ENCODE data around the gene SPDYE4.

The SPDYE4 gene

DNA sequence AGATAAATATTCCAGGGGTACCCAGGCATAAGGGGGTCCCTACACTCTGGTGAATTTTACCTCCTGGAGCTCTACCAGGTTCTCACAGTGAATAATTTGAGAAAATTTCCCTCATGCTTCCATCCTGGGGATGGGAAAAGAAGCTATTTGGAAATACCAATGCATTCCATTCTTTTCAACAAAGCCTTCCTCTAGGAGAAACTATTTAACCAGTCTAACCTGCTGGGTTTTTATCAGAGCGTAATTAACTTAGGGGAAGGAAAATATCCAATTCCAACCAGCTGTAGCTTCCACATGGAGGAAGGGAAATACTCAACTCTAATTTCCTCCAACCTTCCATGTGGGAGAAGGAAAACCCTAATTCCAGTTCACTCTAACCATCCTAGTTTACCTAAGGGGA, 23.8 kb upstream of the SPDYE4 start:
- no peak for DNase-seq

DNA sequence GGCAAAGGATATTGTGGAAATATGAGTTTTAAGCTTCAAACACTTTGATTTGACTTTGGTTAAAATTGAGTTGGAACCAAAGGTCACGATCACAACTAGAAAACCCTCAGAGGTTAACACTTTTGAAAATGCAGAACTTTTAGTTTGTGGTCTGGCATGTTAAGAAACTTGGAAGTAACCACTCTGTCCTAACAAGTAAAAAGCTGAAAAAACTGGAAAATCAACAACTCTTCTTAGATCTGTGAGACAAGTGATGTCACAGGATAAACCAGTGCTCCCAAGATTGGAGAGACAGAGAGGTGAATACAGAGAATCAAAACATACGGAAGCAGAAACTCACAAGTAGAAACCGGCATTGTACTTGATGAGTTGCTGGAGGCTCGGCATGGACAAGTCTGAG, 23.4 kb upstream of the SPDYE4 start:
- DNase-seq, result no peak

DNA sequence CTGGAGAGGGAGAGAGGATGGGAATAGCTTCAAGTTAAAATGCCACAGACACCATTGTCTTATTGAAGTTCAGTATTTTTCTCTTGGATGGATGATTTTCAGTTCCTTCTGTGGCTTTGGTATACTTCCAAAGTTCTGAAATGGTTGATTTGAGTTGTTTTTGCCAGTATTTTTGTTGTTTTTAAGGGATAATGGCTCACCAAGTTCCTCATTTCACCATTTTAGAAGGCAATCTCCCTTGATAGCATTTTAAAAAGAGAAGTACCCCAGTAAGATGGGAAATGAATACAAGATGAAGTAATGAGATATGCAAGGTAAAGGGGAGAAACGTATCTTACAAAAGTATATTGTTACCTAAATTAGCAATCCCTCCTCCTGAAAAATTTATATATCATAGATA, 18.5 kb upstream of the SPDYE4 start:
- DNase-seq, result no peak

DNA sequence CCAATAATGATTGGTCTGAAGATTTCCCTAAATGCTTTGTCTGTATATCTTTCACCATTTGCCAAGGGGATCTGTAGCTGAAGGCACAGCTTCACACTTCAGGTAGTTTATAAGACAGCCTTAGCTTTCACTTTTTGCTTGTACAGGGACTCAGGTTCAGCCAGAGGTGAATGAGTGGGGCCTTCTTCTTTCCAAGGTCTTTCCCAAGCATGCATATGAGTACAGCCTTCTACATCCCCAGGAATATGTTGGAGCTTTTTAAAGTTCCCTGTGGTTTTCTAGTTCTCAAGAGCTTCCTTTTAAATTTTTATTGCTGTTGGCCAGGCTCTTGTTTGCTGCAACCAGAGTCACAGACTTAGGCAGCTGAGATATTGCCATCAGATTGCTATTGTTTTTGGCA, 17.9 kb upstream of the SPDYE4 start:
- DNase-seq, result no peak

DNA sequence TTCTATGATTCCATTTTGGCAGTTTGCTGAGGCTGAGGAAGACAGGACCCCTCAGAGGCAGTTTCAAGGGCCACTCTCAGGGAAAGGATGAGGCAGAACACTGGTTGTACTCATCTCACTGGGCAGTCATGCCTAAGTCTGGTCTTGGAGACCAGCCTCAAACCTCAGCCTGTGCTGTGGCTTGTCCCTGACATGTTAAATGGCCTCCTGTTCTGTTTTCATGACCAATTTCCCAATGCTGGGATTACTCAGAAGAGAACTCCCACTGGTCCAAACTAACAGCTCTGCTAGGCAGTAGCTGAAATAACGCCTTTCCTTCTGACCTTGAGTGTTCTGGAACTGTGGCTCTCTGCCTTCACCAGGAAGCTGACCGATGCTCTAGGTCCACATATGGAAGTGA, 8.4 kb upstream of the SPDYE4 start:
- DNase-seq, result no peak

DNA sequence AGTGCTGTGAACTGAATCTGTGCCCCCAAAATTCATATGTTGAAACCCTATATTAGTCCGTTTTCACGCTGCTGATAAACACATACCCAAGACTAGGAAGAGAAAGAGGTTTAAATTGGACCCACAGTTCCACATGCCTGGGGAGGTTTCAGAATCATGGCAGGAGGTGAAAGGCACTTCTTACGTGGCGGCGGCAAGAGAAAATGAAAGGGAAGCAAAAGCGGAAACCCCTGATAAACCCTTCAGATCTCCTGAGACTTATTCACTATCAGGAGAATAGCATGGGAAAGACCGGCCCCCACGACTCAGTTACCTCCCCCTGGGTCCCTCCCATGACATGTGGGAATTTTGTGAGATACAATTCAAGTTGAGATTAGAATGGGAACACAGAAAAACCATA, 3.7 kb upstream of the SPDYE4 start:
- no peak for DNase-seq

DNA sequence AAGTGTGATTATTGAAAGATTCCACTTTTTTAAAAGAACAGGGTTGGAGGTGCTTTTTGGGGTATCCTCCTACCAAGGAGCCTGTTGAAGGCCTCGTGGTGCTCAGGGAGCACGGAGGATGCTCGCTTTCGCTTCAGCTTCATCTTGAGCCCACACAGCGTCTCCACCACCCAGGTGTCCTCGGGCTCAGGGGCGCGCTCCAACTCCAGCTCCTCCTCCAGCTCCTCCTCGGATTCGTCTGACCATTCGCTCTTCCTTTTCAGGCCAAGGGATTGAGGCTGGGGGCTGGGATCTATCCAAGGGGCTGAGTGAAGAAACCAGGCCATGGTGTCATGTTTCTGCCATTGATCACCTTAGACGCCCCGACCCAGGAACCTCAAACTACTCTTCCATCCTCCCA, 1.2 kb downstream of the SPDYE4 start:
- no peak for DNase-seq

DNA sequence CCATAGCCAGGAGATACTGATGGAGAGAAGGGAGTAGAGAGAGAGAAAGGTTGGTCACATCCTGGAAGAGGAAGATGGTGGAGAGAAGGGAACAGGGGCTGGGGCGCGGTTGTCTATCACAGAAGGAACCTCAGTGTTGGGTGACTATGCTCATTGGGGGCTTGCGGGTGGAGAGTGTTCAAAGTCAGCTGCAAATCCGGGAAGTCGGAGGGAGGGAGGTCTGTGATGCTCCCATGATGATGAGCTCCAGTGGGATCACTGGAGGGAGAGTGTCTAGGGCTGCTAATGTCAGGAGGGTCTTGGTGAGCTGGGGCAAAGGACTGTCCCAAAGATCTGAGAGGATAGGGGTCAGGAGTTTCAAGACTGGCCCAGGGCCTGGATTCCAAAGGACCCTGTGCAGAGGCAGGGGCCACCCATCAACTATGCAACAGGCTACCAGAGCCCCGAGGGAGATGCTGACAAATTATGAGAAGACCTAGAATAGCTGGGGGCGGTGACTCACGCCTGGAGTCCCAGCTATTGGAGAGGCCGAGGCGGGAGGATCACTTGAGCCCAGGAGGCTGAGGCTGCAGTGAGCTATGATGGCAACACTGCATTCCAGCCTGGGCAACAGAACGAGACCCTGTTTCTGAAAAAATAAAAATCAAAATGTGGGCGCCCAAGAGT, 2.6 kb downstream of the SPDYE4 start:
- no peak for DNase-seq

DNA sequence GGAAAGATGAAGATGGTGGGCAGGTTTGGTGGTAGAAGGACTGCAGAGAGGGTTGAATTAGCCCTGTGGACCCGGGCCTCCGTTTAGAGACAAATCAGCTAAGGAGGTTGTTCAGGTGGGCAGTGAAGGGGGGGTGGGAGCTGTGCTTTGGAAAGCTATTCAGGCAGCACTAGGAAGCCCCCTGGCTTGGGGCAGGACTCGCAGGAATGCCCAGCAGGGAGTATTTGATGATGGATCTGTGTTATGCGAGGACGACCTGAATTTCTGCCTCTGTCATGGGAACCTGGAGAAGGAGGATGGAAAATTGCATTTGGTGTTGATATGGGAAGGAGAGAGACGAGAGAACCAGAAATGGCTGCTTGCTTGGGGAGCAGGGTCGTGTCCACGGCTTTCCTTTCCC, 3.5 kb downstream of the SPDYE4 start:
- DNase-seq, result no peak

DNA sequence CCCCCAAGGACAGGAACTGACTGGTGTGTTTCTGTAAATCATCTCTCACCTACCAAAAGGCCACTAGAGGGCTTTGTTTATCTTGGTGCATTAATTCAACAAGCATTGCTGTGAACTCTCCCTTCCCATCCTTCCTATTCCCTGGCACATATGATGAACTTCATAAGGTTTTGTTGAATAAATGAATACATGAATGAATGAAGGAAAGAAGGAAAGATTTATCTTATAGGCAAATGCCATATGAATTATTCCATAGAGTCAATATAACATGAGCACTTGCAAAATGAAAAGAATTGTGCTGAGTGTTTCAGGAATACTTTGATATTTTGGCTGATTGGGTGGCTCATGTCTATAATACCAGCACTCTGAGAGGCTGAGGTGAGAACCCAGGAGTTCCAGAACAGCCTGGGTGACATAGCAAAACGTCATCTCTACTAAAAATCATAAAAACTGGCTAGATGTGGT, 4.3 kb downstream of the SPDYE4 start:
- no peak for DNase-seq

DNA sequence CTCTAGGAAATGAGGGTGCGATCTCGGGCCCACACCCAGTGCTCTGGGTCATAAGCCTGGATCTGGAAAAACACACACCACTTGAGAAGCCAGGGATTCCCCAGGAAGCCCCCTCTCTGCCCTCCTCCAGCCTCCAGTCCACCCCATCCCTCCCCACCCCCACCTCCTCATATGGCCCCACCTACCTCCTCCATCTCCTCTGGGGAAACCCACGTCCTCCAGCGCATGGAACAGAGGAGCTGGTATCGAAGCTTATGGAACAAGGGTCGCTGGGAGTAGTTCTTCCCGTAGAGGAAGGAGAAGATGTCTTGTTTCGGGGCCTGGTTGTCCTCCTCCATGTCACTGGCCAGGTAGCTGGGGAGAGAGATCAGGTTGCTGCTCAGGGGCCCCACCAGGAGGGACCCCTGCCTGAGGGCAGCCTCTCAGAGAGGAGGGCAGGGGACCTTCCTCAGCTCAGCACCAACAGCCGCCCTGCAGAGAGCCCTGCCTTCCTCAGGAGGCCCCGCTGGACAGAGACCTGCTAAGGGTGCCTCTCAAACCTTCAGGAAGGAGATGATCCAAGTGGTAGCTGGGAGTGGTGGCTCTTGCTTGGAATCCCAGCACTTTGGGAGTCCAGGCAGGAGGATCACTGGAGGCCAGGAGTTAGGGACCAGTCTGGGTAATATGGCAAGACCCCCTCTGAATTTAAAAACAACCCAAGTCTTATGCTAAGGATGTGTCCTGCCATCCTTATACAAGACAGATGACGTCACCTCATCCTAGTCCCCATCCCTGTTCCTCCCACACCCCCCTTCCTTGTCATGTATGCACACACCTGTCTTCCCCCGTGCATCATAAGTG, 5.0 kb downstream of the SPDYE4 start:
- no peak for DNase-seq

DNA sequence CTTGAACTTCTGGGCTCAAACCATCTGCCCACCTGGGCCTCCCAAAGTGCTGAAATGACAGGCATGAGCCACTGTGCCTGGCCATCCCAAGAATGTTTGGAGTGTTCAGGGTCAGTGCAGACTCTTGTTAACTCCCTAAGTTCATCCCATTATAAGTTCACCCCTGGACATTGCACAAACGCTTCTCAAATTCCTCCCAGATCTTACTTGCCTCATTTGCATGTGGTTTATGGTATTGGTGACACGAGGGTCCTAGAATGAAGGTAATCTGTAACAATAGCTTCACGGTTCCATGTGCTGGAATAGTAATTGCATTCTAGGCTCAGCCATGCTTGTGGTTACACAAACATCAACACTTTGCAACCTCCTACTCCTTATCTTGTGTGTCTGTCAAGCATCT, 8.7 kb downstream of the SPDYE4 start:
- DNase-seq, result no peak

DNA sequence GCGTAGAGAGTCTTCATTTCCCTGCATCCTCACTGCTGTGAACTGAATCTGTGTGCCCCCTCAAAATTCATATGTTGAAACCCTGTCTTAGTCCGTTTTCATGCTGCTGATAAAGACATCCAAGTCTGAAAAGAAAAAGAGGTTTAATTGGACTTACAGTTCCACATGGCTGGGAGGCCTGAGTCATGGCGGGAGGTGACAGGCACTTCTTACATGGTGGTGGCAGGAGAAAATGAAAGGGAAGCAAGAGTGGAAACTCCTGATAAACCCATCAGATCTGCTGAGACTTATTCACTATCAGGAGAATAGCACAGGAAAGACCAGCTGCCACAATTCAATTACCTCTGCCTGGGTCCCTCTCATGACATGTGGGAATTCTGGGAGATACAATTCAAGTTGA, 10.6 kb downstream of the SPDYE4 start:
- DNase-seq, result no peak

DNA sequence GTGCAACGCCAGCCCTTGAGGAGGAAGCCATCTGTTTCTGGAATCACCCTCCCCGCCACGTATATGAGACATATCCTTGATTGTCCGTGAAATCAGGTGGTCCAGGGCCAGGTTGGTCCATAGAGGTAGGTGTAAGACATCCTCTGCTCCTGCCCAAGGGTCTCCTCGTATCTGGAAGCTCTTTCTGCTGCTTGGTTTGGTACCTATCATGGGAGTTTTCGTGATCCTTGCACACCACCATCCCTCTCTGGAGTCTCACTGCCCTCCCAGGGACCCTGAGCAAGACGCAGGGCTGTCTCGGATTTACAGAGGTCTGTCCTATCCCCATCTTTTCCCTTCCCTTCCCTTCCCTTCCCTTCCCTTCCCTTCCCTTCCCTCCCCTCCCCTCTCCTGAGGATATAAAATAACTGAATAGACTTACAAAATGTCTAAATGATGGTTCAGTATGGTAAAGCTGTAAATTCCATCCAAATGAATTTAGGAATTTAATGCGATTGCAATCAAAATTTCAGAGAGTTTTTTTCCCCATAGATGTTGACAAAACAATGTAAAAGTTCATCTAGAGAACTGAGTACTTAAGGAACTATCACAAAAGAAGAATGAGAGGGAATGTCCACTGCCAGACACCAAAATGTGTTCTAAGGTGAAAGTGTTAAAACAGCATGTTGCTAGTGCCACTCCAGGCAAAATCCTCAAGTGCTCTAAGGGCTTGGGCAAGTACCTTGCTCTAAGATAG, 11.7 kb downstream of the SPDYE4 start:
- no peak for DNase-seq

DNA sequence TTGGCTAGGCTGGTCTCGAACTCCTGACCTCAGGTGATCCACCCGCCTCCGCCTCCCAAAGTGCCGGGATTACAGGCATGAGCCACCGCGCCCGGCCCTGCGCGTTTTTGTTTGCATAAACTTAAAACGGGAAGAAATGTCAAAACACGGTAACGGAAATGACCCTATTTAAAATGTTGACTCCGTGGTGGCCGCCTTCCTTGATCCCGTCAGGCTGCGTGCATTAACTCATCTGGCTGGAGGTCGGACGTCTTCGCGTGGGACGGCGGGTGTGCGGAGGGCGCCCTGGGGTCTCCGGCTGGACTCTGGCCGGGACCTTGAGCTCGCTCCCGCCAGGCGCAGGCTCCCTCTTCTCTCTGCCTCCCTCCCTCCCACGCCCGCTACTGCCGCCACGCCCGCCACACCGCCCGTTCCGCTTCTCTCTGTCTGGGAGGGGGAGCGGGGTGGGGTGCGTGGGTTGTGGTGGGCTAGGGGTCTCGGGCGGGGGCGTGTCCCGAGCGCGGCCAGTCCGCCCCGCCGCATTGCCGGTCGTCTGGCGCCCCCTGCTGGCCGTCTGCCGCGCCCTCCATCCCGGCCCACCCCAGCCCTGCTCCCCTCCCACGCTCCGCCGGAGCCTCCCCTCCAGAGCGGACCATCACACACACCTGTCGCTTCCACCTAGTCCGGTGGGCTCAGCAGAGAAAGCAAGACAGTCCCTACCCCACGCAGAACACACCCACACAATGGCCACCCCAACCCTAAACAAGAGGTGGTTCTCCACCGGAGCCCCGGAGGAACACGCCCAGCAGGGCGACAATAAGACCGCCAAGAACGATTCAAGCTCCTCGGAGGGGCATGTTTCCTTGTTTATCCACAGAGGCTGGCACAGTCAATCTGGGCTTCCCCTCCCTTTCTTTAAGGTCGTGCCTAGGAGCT, 12.5 kb downstream of the SPDYE4 start:
- DNase-seq, result no peak

DNA sequence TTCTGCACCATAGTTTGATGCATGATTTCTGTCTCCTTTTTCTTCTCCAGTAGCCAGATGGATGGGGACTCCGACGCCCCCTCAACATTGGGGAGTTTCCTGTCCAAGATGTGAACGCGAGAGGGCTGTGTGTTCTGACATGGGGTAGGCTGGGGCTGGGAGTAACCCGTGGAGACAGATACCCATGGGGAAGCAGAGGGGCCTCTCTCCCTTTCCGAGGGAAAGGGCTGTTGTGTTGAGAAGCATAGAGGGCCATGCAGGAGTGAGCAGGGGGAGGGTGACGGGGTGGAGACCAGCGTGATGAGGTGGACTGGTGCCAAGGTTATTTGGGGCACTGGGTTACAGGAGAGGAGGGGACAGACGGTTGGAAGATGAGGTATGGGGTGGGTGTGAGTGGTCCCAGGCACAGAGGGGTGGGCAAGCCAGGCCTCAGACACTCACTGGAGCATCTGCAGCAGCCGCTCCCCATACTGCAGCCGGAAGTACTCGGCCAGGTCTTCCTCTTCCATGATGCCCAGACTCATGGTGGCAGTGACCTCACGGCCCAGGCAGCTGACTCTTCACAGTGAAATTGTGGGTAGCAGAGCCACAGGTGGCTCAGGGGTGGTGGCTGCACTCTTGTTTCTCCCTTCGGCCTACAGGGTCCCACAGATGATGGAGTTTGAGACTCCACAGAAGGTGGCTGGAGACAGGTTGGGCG, 14.1 kb downstream of the SPDYE4 start:
- no peak for DNase-seq

DNA sequence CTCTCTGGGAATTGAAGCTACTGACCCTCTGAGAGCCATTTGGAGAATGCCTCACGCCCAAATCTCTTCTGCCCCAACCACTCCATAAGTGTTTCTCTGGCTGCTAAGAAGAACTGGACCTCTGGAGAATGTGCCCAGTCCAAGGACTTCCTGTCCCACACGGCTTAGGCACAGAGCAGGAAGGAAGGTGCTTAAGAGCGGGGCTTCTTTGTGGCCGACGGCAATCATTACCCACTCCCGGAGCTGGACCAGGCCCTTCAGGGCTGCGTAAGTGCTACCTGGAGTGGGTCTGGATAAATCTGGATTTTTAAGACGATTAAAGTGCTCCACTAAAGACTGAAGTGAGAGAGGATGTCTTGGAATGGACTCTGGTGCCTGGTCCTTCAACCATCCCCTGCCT, 15.5 kb downstream of the SPDYE4 start:
- no peak for DNase-seq

DNA sequence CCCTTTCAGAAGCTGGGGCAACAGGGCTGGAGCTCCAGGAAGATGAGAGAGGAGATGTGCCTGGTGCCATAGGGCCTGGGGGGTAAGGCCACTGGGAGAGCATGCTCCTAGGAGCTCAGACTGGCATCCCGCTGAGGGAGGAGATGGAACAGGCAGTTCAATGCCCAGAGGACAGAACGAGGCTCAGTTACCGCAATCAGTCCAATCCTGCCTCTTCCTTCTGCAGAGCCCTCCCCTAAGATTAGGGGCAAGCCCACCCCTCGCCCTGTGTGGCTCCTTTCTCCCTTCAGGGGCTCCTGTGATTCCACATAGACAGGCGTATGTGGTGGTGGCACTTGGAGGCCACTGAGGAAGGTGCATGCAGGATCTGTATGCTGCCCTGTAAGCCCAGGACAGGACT, 16.1 kb downstream of the SPDYE4 start:
- no peak for DNase-seq

DNA sequence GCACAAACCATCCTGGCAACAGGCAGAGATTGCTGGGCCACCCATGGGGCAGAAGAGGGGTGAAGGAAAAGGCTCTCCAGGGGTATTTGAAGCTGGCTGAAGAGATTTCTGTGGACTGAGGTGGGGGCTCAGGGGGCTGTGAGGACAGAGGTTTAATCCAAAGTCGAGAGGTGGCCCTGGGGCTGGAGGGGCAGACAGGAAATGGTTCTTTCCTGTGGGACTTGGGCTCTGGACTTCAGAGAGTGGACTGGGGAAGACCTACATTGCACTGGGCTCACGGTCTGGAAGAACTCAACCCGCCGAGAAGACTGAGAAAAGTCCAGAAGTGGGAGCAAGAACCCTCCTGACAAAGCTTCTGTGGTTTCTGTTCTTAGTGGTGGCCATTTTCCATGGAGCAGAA, 16.6 kb downstream of the SPDYE4 start:
- DNase-seq, result no peak

DNA sequence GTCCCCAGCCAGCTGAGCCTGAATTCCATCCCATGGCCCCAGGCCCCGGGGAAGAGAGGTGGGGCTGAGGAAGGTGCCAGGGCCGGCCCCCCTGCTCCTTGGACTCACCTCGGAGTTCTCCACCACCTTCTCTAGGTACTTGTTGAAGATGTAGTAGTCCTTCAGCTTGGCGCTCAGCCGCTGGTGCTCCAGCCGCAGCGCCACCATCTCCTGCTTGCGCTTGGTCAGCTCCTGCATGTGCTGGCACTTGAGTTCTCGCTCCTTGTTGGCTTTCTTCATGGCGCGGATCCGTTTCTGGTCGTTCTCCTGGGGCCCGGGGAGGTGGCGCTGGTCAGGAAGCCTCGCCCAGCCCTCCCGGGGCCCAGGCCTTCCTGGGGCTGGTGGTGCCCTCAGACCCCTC, 17.0 kb downstream of the SPDYE4 start:
- no peak for DNase-seq

DNA sequence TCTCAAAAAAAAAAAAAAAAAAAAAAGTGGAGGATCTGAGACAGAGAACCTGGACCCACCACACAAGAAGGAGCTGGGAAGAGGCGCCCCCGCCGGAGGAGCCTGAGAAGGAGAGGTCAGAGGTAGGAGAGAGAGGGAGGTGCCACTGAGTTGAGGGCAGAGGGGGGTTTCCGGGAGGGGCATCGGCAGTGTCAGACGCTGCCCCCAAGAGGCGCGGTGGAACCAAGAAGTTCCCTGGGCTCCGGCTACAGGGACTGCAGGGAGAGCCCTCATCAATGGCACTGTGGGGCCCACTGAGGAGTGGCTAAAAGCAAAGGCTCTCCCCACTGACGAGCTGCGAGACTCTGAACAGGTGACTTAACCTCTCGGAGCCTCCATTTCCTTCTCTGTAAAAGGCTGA, 17.9 kb downstream of the SPDYE4 start:
- DNase-seq, result no peak

DNA sequence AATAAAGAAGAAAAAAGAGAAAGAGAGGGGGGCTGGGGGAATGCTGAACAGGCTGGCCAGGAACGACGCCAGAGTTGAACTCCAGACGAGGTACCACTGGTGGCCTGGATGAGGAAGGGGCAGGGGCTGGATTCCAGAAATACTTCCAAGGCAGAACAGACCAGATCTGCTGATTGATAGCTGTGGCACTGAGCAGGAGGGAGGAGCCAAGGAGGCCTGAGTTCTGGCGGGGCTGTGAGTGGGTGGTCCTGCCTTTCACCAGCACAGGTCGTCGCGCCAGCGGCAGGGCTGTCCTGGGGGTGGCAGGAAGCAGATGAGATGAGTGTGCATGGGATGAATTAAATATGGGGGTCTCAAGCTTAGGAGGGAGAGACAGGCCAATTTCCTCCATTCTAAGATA, 19.2 kb downstream of the SPDYE4 start:
- no peak for DNase-seq
